KOPT-K1 (cell line): Measurements from ENCODE around the gene PLA2G4F.

ENCODE experiments used
- H3K27ac ChIP-seq: fragments of 200-600 bp; sonication (generic); 2 replicates; pipeline ENCODE4 v1.5.1; 2016; ENCODE audit warnings: antibody characterized with exemption, mild to moderate bottlenecking, low read depth, low read length; ENCODE audit not compliant: poor library complexity, severe bottlenecking
- H3K36me3 ChIP-seq: fragments of 200-600 bp; sonication (generic); 2 replicates; pipeline ENCODE4 v1.5.1; 2017; ENCODE audit warnings: antibody characterized with exemption, mild to moderate bottlenecking, low read length, moderate library complexity; ENCODE audit not compliant: insufficient read depth
- H3K9me3 ChIP-seq: fragments of 200-600 bp; sonication (generic); 2 replicates; pipeline ENCODE4 v1.5.1; 2017; ENCODE audit warnings: antibody characterized with exemption, low read length, mild to moderate bottlenecking; ENCODE audit not compliant: insufficient read depth, poor library complexity, severe bottlenecking

The PLA2G4F gene

DNA sequence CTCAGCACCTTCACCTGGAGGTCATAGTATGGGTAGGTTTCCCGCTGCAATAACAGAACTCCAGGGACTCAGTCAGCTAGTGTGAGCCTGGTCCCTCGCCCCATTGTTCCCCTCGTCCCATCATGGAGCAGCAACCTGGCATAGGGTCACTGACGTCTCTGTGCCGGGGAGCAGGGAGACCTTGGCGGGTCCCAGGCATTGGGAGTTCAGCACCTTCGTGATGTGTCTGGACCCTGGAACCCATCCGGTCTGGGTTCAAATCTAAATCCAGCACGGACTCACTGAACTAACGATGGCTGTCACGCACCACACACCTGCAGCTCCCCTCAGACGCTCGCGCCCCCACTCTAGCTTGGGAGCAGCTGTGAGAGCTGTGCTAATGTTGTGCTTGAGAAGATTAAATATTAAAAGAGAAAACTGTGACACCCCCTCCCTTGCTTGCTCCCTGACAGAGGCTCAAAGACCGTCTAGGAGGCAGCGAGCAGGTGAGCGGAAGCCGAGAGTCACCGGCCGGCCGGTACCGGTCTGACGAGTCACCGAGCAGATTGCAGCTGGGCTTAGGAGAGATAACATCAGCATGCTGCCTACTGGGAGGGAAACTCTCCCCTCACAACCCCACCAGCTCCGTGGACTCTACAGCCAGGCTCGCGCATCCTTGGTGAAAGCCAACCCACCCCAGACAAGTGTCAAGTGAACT is 742 bp downstream of the PLA2G4F start:
- peaks cover 24% of the 10 kb centered on the region for H3K36me3 ChIP-seq
- H3K9me3 ChIP-seq, result no peaks in the 10 kb centered on the region
- no peak overlapping the region for H3K27ac ChIP-seq

DNA sequence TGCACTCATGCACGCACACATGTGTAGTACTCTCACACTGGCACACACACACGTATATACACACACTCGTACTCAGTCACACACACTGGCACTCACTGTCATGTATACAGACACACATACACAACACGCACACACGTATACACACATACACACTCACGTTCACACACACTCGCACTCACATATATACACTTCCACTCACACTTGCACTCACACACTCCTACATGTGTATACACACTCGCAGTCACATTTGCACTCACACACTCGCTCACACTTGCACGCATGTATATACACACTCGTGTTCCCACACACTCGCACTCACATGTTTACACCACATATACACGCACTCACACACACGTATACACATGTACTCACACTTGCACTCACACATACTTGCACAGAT is 1.5 kb downstream of the PLA2G4F start:
- peaks cover 17% of the 10 kb centered on the region for H3K36me3 ChIP-seq
- no peaks in the 10 kb centered on the region for H3K9me3 ChIP-seq
- no peak overlapping the region for H3K27ac ChIP-seq

DNA sequence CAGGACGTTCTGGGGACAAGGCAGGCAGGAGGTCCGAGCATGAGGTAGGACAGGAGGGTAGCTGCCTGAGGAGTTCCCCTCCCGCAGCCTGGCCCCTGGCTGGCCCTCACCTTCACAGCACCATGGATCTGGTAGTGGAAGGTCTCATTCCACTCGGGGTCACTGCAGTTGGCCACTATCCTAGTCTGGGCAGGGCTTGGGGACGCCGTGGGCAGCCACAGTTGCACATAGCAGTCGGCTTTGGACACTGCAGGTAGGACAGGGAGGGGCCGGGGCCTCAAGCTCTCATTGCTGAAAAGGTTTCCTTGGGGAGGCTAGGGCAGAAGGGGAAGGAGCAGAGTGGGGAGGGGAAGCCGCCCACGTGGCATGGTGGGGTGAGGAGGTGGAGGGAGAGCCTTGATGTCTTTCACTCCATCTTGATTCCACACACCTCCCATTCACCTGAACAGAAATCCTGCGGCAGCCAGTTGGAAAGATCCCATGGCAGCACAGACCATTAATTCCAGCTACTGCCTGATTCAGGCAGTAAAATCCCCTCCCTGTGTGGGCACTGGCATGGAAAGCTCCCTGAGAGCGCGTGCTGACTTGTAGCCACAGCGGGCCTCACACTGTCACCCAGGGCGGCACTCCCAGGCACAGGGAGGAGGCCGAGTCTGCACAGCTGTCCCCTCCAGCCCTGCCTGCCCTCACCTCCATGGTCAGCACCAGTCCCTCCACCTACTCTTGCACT is 2.1 kb downstream of the PLA2G4F start:
- Histone ChIP-seq H3K36me3 (peaks cover 11% of the 10 kb centered on the region; the same call in 1 of the 2 replicates), H3K27ac (no peak overlapping the region), H3K9me3 (no peaks in the 10 kb centered on the region)

DNA sequence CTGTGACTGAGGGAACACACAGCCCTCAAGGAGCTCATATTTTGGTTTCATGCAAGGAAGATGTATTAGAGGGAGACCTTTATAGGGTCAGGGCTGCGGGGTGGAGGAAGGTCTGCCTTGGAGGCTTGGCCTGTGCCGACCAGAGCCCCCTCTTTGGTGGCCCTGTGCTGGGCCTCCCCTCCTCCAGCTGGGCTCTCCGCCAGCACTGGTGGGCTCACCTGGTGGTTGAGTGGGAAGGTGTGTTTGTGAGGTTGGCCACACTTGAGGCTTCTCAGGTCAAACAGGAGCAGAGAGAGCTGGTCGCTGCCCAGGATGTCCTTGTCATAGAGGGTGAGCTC is 2.6 kb downstream of the PLA2G4F start:
- H3K9me3 ChIP-seq, result no peaks in the 10 kb centered on the region
- no peak overlapping the region for H3K27ac ChIP-seq
- peaks cover 6% of the 10 kb centered on the region; the same call in 1 of the 2 replicates for H3K36me3 ChIP-seq

DNA sequence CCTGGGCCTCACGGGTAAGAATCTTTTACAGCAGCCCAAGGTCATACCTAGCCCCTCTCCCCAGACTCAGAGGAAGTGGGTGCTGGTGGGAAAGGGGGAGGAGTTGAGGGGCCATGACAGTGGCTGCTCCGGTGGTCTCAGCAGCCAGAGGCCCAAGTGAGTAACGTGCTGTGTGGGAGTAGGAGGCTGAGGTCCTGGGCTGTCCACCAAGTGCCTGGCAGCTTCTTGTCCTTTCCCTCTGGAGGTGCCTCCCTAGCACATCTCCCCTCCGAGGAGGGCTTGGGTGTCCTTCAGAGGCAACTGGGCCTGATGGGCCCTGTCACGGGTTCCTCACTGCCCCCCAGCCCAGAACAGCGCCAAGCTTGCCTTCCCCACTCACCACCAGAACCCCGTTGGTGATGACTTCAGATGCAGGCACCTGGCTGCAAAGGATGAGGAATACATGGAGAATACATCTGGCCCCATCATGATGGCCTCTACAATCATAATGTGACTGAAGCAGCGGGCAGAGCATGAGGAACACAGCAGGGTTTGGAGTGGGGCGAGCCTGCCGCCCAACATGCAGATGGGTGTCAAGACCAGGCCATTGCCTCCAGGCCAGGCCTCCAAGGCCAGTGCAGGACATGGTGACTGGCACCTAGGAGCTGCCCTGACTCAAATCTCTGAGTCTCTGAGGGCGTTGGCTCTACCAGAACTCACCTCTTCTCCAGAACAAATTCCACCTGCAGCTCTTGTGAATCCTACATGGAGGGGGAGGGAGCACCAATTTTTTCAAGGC is 3.3 kb downstream of the PLA2G4F start:
- no peaks in the 10 kb centered on the region for H3K36me3 ChIP-seq
- no peak overlapping the region for H3K27ac ChIP-seq
- no peaks in the 10 kb centered on the region for H3K9me3 ChIP-seq

DNA sequence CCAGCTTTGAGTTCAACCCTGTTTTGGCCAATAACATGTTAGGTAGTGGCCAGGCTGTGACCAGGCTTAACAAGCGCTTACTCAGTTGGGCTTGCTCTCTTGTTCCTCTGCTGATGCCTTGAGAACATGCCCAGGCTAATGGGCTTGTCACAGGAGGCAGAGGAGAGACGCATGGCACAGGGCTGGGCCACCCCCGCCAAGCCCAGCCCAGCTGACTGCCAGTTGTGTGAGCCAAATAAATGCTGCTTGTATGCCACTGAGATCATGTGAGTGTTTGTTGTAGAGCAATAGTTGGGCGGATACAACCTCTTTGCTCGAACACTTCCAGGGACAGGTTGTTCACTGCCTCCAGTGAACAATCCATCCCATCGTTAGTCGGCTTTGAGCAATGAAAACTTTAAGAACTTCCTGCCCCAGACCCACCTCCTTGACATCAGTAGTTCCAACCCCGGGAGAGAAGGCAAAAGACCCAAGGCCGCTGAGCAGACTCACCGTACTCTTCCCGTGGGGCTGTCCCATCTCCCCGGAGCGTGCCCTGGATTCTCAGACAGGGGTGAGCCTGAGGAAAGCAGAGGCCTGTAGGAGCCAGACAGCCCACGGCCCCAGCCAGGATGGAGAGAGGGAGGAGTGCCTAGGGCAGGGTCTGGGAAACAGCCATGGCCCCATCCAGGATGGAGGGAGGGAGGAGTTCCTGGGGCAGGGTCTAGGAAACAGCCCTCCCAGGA is 4.1 kb downstream of the PLA2G4F start:
- no peaks in the 10 kb centered on the region for H3K36me3 ChIP-seq
- H3K27ac ChIP-seq, result no peak overlapping the region
- H3K9me3 ChIP-seq, result no peaks in the 10 kb centered on the region

DNA sequence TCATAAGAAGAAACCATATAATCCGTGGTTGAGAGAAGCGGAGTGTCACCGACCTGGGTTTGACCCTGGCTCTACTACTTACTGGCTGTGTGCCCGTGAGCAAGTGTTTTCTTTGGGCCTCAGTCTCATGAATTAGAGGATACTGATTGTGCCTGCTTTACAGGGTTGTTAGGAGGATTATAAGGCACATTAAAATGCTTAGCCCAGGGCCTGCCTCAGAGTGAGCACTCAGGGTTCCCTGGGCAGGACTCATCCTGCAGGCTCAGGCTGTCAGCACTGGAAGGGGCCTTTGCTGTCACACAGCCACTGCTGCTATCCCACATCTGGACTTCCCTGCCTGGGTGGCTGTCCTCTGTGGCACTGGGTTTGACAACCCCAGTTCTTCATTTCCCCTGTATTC is 4.7 kb downstream of the PLA2G4F start:
- Histone ChIP-seq H3K27ac (no peak overlapping the region), H3K36me3 (no peaks in the 10 kb centered on the region)

DNA sequence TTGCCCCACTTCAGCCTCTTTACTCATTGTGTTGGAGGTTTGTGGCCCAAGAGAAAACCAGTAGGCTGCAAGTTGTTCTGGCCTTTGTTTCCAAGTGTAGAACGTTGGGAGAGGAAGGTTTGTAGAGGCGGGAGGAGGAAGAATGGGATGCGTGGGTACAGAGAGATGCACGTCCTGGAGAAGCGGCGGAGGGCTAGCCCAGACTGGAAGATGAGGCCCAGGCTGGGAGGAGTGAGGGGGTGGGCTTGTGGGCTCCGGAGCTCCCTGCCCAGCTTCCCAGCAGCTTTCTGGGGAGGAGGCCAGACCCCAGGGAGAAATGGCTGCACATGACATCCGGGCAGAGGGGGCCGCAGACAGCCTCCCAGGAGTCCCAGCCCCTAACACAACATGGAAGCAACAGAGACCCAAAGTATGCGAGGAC is 5.3 kb downstream of the PLA2G4F start:
- H3K27ac ChIP-seq, result no peak overlapping the region
- H3K9me3 ChIP-seq, result no peaks in the 10 kb centered on the region
- H3K36me3 ChIP-seq, result no peaks in the 10 kb centered on the region

More for the DNA sequence above, 4.7 kb downstream of the PLA2G4F start:
- H3K9me3 ChIP-seq, result no peaks in the 10 kb centered on the region

DNA sequence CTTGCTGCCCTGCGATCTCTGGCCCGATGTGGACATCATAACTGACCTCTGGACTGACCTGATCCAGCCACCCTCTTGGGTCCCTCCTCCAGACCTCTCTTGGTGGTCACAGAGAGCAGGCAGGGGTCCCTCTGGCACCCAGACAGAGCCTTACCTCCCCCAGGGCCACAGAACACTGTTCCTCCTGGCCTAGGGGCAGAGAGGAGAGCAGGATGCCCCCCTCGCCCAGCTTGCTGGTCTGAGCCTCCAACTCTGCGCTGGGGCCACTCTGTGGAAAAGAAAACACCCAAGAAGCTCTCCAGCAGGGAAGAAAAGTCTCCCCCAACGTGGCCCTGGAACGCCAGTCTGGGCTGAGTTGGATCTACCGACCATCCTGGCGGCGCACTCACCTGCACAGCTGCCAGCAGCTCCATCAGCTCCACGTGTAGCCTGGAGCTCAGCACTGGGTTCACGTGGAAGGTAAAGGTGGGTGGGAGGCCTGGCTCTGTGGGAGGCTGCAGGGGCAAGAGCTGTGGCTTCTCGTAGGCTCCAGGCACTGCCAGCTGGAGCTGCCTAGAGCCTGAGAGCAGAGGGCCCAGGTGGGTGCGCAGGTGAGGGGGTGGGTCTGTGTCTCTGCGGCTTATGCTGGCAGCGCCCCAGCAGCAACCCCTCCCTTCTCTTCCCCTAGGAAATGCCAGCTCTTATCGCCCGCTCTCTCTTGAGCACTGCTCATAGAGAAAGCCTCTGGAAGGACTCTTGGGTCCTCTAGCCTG is 6.0 kb downstream of the PLA2G4F start:
- no peaks in the 10 kb centered on the region for H3K36me3 ChIP-seq
- no peaks in the 10 kb centered on the region for H3K9me3 ChIP-seq
- no peak overlapping the region for H3K27ac ChIP-seq

DNA sequence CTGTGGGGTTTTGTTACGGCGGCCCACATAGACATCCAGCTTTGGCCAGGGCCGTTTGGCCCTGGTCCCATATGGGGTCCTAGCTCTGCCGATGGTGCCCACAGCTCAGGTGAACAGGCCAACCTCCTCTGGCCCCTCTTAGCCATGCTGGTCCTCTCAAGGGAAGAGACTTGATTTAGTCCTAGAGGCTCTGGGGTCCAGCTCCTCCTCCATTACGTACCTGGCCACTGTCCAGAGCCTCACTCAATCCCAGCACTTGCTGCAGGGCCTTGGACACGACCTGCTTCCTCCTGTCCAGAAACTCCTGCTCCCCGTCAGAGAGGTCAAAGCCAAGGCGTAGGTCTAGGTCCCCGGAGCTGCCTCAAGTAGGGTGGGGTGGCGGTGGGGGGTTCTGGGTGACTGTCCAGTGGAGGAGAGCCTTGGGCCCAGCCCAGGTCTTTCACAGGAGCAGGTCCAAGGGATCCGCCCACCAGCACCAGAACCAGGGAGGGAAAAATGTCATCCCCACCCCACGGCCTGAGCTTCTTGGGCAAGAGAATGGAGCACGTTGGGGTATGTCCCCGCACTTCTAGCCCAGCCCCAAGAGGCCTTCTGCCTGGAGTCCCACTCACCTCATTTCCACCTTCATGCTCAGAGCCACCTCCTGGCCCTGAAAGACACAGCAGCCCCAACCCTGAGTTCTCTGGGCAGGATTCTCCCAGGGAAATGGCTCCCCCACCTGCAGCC is 6.8 kb downstream of the PLA2G4F start:
- Histone ChIP-seq H3K36me3 (no peaks in the 10 kb centered on the region), H3K27ac (no peak overlapping the region), H3K9me3 (no peaks in the 10 kb centered on the region)

DNA sequence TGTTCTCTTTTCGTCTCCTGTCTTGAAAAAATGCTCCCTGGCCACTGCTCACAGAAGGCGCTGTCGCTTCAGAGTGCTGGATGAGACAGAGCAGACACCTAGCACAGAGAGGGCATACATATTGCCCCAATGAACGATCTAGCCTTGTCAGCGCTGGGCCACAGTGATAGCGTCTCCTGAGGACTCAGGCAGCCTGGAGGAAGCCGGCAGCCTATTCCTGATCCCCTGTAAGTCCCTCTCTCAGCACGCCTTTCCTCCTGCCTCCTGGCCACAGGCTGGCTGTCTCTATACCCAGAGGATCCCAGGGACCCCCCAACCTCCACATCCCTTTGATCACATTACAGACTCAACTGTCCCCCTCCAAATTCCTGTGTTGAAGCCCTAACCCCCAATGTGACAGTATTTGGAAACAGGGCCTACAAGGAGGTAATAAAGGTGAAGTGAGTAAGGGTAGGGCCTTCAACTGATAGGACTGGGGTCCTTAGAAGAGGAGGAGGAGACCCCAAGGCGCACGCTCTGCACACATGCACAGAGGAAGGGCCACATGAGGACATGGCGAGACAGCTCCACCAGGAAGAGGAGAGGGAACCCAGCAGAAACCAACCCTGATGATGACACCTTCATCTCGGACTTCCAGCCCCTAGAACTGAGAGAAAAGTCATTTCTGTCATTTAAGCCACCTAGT is 7.5 kb downstream of the PLA2G4F start:
- H3K36me3 ChIP-seq, result no peaks in the 10 kb centered on the region
- no peak overlapping the region for H3K27ac ChIP-seq
- H3K9me3 ChIP-seq, result no peaks in the 10 kb centered on the region

DNA sequence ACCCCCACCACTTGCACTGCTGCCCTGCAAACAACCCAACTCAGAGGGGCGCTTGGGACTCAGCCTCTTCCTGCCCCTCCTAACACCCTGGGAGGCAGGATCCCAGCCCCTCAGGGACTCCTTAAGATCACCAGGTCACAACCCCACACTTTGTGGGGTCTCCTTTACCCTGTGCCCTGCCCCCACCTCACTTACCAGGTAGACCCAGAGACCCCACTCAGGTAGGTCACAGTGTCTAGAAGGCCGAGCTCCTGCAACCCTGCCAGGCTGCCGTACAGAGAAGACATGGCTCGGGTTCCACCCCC is 9.1 kb downstream of the PLA2G4F start:
- H3K36me3 ChIP-seq, result no peaks in the 10 kb centered on the region
- H3K9me3 ChIP-seq, result no peaks in the 10 kb centered on the region
- H3K27ac ChIP-seq, result no peak overlapping the region

DNA sequence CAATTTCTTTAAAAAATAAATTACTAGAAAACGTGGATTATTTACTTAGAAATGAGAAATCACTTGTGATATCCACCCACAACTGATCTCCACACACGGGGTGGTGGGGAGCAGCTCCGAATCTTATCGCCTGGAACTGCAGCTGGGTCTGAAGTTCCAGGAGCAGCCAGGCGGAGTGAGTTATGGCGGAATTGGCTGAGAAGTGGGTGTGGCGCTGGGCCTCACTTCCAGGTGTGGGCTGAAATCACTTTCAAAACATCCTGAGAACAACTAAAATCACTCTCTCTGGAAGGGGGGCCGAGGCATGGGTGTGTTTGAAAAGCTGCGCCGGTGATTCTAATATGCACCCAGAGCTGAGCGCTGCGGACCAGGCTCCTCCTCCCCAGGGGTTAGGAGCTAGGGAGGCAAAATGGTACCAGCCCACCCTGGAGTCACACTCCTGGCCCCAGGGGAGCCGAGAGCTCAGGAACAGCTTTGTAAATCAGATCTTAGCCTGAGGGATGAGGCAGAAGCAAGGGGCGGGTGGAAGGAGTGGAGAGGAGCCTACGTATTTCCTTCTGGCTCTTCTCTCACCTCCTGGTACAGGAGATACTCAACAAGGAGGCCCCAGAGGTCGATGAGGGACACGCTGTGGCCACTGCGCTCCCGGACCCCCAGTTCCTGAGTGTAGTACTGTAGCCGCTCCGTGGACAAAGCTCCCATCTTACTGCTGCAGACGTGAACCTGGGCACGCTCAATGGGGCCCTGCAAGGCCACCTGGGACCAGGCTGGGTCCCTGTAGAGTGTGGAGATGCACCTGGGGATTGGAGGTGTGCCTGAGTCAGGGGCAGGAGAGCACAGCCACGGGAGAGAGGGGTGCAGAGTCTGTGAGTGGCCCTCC is 9.6 kb downstream of the PLA2G4F start:
- Histone ChIP-seq H3K27ac (no peak overlapping the region), H3K36me3 (no peaks in the 10 kb centered on the region), H3K9me3 (no peaks in the 10 kb centered on the region)
